NCI-H2196 treated with DMSO at 0.1 percent for 48 hours (cell line): Measurements from ENCODE around the gene ARHGAP45.
A peak's percentile ranks its signal among the peaks of the same experiment; 100 is the strongest.
"Not testable (repeated sequence)": the region's sequence is repeated elsewhere in the genome, so short reads cannot be mapped to it uniquely, and the experiment has no call there.

ENCODE experiments used
- DNase-seq: peaks from one replicate; lab custom pipeline; 2025; ENCODE audit not compliant: unreplicated experiment; lab: John Stamatoyannopoulos, UW

Gene ARHGAP45

DNA sequence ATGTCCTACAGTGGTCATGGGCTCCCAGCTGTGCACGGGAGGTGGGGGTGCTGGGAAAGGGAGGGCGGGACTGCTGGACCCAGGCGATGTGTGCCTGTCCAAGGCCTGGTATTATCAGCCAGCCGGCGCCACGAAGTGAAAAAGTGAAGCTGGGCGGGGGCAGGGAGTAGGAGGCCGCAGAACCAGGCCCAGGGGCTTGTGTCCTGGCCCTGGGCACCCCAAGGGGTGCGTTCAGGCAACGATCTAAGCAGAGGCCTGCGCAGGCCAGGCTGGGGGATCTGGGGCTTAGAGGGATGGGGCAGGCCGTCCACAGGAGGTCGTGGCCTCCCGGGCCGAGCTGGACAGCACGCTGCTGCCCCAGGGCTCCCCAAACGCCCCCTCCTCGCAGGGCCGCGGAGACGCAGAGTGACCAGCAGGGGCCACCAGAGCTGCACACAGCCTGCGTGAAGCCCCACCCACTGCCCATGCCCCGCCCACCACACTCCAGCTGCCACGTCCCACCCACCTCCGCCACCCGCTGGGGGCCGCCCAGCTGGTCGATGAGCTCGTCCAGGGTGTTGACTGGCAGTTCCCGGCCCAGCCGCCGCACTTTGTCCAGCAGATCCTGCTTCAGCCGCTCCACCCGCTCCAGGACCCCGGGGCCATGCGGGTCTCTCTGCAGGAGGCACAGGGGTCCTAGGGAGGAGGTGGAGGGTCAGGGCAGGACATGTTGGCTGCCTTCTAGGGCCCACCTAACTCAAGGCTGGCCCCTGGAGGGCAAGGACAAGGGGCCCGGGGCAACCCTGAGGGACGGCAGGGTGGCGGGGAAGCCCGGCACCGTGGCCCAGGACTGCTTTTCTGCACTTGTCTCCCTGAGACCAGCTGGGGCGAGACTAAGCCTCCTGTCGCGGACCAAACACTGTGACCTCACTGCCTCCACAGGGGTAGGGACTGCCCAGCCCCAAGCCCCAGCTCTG lies 46.3 kb downstream of the ARHGAP45 start:
- DNase-seq: peak; percentile 85

DNA sequence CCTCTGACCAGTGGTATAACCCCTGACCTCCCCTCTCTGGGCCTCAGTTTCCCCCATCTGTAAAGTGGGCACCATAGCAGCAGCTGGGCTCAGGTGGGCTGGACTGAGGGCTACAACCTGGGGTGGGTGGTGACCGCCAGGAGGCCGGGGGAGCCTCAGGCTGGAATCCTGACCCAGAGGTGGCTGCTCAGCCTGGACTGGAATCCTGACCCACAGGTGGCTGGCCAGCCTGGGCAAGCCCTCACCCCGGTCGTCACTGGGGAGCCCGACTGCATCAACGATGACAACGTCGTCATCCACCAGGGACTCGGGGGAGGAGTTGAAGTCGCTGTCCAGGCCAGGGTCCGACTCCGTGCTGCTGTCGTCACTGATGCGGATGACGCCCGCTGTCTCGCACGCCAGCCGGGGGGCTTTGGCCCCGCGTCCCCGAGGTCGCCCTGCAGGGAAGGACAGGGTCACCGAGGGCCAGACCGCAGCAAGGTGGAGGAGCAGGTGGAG lies 47.1 kb downstream of the ARHGAP45 start:
- DNase-seq: no peak

DNA sequence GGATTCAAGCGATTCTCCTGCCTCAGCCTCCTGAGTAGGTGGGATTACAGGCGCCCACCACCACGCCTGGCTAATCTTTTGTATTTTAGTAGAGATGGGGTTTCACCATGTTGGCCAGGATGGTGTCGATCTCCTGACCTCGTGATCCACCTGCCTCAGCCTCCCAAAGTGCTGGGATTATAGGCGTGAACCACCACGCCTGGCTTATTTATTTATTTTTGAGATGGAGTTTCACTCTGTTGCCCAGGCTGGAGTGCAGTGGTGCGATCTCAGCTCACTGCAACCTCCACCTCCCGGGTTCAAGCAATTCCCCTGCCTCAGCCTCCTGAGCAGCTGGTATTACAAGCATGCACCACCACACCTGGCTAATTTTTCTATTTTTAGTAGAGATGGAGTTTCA lies 47.8 kb downstream of the ARHGAP45 start:
- DNase-seq: not testable (repeated sequence)

DNA sequence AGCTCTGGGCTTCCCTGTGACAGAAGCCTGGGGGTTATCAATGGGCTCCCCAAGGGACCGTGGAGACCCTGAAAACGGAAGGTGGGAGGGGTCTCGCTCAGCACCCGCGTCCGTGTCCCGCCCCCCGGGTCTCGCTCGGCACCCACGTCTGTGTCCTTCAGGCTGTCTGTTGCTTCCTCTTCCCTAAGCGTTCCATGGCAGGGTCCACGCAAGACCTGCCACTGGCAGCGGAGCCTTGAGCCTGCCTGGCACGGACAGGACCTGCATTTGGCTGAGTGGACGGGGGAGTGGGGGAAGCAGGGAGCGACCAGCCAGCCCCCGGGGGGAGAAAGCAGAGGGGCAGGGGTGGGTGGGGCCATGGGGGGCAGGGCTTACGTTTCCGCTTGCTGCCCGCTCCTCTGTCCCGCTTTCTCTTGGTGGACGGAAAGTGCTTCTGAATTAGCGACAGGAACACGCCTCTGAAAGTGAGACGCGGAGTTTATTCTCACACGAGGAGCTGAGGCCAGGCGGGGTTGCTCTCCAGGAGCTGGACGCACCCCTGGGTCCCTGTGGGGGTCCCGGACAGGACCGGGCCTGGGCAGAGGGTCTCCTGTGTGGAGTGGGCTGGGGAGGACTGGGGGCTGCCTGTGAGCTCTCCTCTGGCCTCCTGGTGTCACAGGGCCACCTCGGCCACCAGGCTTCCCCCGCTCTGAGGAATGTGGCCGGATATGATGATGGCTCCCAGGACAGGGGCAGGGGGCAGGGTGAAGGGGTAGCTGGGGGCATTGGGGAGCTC lies 48.9 kb downstream of the ARHGAP45 start:
- no peak for DNase-seq

DNA sequence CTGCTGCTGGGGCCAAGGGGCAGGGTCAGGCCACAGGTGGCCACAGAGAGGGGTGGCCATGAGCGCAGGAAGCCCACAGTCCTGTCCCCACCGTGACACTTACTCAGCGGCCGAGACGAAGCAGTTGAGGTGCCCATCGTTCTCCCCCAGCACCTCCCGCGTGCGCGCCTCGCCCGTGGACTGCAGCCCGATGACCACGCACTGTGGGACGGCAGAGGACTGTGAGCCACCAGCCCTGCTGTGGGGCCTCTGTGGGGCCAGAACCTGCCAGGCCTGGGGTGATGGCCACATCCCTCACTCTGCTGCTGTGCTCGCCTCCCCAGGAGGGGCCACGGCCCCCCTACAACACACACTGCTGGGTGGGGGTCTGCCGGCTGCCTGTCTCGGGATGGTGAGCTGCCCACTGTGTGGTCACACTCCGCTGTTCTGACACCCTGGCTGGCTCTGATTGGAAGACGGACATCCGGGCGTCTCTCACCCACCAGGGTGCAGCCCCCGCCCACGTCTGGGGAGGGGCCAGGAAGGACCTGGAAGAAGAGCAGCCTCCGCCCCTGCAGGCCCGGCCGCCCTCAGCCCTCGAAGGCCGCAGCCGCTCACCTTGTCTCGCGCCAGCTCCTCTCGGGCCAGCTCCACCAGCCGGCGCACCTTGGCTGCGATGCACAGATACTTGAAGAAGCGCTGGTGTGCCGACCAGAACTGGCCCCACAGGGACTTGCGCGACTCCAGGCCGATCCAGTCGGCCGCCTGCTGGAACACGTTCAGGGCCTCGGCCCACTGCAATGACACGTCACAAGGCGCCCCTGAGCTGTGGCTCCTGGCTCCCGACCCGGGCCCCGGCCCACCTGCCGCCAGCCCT lies 50.0 kb downstream of the ARHGAP45 start:
- no peak for DNase-seq

DNA sequence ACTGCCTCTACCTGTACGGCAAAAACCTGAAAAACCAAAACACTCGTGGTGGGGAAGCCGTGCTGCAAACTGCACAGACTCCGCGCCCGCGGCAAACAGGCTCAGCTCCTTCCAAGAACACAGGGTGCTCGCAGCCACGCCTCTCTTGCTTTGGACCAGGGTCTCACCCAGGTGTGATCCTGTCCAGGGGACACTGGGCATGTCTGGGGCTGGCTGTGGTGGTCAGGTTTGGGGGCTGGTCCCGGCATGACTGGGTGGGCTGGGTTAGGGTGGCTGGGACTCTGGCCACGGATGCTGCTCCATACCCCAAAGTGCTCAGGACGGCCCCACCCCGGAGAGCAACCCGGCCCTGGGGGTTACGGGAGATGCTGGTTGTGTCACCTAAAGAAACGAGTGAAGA lies 50.7 kb downstream of the ARHGAP45 start:
- DNase-seq: no peak

DNA sequence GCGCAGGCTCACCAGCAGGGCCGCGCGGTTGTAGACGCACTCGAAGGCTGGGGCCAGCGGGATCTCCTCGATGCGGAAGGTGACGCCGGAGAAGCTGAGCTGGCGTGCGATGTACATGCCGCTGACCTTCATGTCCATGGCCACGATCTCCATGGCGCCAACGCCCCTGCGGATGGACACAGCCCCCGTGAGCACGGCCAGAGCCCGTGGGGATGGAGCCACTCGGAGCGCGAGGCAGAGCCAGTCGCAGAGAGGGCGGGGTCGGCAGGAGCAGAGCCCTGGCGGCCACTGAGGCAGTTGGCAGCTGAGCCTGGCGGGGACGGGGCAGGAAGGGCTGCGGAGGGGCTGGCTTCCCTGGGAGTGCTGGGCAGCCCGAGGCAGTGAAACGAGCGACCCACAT lies 52.0 kb downstream of the ARHGAP45 start:
- DNase-seq: no peak

DNA sequence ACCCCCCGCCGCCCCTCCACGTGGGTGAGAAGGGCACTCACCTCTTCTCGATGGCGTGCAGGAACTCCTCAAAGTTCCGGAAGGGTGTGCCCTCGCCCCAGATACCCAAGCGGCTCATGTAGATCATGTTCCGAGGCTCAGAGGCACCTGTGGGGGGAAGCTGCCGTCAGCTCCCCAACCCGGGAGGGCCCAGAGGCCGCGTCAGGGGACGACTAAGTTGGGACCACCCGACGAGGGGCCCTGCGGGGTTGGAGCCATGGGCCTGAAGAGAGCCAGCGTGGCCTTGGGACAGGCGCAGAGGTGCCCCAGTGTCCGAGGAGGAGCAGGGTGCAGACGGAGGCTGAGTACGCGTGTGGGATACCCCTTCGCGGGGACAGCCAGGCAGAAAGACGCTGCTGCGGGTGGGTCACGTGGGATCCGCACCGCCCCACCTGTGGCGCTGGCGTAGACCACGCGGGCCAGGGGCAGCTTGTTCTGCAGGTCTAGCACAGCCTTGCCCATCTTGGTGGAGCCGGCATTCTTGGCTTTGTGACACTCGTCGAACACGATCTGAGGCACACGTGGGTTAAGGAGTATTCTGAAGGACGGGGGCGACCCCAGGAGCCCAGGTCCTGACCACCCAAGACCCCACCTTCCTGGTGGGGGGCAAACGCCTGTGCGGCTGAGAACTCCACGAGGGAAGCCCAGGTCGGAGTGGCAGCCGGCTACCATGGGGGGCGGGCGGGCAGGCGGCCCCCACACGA lies 52.7 kb downstream of the ARHGAP45 start:
- no peak for DNase-seq

DNA sequence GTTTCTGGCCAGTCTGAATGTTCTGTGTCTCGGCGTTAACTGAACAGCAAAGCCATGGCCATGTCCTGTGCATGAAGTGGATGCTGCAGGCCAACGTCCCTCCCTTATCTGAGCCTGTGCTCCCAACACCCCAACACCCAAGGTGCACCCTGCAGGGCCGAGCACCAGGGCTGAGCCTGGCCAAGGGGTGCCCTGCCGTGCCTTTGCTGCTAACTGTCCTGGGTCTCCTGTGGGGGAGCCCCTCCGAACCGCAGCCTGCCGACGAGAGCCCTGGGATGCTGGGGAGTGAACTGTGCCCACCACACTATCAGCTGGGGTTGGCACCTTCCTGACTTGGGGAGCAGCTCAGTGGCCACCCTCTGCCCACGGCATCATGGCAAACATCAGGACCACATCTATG lies 54.4 kb downstream of the ARHGAP45 start:
- no peak for DNase-seq

DNA sequence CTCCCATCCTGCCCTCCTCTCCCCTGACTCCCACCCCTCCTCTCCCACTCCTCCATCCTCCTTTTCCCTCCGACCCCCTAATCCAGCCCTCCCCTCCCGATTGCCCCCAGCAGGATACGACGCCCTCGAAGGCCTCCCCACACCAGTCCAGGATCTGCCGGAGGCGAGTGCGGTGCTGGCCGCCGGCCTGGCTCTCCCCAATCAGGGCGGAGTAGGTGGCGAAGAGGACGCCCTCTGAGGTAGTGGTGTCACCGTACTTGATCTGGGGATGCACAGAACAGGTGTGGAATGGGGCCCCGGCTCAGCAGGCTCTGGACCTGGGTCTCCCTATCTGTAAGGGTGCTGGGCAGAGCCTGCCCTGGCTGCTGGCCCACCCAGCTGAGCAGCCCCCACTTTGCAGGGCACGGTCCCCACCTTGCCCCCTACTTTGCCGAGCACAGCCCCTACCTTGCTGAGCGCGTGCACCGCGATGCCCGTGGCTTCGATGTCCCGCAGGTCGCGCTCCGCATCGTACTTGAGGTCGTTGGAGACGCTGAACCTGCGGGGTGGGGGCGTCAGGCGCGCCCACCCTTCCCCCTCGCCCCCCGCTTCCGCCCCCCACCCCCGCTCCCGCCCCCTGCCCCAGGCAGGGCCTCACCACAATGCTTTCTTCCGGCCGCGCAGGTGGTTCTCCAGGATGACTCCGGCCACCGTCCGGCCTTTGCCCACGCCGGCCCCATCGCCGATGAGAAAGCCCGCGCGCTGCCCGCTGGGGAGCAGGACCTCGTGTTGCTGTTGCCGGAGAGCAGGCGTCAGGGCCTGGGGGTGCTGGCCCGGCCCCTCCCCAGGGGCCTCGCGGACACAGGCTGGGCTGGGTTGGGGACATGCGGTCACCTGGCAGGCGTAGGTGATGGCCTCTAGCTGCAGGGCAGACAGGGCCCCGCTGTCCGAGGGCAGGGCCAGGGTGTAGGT lies 55.3 kb downstream of the ARHGAP45 start:
- DNase-seq: no peak

DNA sequence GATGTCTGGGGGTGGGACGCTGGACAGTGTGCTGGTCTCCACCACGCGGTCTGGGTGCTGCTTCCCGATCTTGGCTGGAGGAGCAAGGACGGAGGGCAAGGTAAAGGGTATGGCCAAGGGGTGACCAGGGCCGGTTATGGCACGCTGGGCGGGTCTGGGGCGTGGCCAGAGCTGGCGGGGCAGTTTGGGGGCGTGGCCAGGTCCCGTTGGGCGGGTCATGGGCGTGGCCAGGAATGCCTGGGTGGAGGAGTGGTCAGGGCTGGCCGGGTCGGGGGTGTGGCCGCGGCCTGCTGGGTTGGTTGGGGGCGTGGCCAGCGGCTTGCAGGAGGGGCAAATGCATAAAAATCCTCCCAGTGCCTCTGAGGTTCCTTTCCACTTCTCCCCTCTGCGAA lies 56.0 kb downstream of the ARHGAP45 start:
- DNase-seq: peak; percentile 25

DNA sequence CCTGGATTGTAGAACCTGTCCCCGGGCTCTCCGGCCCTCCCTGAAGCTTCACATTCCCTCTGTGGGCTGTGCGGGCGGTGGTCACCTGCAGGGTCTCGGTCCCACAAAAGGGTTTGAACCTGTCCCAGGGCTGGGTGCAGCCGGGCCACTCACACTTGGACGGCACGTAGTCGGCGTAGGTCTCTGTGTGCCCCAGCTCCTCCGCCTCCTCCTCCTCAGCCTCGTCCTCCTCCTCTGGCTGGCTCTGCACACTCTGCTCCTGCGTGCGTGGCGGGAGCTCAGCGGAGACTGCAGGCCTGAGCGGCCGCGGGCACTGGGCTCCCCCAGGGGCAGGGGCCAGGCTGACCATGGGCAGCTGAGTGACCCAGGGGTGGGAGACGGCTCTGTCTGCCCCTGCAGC lies 56.4 kb downstream of the ARHGAP45 start:
- no peak for DNase-seq

DNA sequence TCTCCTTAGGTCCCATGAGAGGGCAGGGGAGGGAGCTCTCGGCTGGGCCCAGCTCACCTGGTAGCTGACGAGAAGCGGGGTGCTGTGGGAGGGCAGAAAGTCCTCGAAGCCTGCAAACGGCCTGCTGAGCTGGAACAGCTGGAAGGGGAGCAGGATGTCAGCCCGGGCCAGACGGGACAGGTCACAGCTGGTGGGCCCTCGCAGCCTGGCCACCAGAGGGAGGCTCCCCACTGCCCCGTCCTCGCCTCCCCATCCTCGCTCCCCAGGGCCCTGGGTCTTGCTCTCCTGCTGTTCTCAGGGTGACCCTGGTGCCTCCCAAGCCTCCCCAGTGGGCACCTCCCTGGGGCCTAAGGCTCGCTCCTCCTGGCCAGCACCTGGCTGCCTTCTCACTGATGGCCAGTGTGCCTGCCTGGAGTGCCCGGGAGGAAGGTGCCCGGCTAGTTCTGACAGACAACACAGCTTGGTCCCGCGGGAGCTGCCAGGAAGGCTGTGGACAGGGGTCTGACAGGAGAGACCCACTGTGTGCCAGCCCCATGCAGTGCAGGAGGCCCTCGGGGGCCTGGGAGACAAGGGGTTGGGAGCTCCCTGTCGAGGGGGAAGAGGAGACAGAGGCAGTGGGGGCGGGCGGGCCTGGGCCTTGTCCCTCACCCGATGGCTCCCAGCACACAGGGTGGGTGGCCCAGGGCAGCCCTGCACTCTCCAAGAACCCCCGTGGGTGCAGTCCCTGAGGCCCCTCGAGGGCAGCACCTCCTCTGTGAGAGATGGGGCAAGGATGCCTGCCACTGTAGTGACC lies 57.1 kb downstream of the ARHGAP45 start:
- no peak for DNase-seq

DNA sequence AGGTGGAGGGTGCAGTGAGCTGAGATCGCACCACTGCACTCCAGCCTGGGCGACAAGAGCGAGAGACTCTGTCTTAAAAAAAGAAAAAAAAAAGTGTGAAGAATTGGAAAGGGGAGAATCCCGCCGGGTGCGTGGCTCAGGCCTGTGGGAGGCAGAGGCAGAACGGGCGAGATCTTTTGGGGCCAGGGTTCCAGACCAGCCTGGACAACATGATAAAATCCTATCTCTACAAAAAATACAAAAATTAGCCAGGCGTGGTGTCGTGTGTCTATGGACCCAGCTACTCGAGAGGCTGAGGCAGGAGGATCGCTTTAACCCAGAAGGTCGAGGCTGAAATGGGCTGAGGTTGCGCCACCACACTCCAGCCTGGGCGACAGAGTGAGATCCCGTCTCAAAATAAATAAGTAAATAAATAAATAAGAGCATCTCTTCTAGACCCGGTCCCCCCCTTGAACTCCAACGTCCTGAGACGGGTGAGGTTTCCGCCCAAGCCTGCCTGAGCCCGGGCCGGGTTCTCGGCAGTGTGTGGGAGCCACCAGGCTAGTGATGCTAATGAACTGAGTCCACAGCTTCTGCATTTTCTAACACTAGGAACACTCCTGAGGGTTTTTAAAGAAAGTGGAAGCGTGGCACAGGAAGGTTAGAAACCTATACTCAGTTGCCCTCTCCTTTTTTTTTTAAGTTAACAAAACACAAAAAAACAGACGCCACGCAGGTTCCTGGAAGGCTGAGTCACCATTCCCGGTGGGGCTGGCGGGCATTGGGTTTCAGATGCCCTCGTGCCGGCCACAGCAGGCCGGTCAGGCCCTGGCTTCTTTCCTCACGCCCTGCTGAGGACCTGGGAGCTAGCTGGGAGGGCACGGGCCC lies 58.9 kb downstream of the ARHGAP45 start:
- DNase-seq: no peak

DNA sequence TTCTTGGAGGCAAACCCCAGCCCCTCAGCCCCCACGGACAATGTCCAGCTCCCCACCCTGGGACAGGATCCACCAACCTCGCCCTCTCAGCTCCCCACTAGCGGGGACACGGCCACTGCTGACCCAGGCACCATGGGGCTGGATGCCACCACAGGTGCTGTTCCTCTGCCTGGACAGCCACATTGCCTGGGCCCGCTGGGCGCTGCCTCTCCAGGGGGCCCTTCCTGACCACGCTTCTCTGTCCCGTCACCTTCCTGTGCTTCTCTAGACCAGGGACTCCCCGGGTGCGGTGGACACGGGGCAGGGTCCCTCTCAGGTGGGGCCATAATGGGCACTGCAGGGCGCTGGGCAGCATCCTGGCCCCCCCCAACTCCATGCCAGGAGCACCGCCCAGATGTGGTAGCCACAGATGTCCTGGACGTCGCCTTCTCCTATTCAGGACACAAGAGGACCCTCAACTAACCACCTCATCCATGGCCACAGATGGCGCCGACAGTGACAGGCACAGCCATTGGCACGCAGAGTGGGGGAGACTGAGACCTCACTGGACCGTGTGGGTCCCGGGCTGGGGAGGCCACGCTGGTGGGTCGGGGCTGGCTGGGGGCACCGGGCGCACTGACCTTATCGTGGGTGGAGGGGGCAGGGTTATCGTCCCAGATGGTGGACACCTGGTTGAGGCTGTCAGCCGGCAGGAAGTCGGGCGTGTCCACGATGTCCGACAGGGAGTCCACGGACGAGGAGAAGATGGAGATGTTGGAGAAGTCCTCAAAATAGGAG lies 60.2 kb downstream of the ARHGAP45 start:
- no peak for DNase-seq

DNA sequence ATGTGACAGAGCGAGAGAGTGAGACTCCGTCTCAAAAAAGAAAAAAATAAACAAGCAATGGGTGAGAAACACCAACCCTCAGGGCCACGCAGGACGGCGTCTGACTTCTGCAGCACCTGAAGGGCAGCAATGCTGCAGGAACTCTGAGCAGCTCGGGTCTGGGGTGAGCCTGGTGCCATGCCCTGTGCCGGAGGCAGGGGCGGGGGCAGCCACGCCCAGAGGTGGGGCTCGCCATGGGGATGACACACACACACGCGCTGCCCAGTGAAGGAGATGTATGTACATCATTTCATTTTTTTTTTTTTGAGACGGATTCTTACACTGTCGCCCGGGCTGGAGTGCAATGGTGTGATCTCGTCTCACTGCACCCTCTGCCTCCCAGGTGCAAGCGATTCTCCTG lies 61.1 kb downstream of the ARHGAP45 start:
- no peak for DNase-seq

DNA sequence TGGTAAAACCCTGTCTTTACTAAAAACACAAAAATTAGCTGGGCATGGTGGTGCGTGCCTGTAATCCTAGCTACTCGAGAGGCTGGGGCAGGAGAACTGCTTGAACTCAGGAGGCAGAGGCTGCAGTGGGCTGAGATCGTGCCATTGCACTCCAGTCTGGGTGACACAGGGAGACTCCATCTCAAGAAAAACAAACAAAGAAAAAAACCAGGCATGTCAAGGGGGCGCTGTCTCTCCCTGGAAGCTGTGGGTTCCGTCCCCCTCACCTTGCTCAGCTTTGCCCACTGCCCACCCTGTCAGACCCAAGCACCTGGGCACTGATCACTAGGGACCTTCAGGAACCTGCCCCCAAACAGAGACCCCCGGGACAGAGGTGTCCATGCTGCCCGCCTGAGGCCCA lies 62.1 kb downstream of the ARHGAP45 start:
- not testable (repeated sequence) for DNase-seq
